Measurements from ENCODE around the gene MLLT3.

DNA sequence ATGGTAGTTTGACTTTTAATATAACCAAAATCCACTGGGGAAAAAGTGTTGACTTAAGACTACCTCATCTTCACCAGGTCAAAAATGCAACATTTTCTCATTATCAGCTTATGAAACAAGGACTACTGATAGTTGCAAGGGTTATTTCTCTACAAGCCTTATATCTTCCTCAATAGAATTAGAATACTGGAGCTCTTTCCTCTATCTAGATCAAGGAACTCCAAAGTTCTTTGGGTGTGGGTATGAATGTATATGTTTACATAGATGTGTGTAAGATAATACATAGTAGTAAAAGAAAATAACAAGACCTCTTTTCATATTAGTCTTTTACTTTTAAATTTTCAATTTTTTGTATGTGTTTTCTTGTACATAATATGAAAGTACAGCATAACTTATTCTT, 244.5 kb downstream of the MLLT3 start:
- TF ChIP-seq, protein P1, sequence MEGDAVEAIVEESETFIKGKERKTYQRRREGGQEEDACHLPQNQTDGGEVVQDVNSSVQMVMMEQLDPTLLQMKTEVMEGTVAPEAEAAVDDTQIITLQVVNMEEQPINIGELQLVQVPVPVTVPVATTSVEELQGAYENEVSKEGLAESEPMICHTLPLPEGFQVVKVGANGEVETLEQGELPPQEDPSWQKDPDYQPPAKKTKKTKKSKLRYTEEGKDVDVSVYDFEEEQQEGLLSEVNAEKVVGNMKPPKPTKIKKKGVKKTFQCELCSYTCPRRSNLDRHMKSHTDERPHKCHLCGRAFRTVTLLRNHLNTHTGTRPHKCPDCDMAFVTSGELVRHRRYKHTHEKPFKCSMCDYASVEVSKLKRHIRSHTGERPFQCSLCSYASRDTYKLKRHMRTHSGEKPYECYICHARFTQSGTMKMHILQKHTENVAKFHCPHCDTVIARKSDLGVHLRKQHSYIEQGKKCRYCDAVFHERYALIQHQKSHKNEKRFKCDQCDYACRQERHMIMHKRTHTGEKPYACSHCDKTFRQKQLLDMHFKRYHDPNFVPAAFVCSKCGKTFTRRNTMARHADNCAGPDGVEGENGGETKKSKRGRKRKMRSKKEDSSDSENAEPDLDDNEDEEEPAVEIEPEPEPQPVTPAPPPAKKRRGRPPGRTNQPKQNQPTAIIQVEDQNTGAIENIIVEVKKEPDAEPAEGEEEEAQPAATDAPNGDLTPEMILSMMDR (conservative IDR thresholded peaks at IDR 0.05; ENCODE audit: low read length), result no peak
- TF ChIP-seq EZH2phosphoT487 (IDR thresholded peaks at IDR 0.05; ENCODE audit: borderline replicate concordance), result no peak

All from Loucy (cell line).